ENCODE results near the gene F3.

DNA sequence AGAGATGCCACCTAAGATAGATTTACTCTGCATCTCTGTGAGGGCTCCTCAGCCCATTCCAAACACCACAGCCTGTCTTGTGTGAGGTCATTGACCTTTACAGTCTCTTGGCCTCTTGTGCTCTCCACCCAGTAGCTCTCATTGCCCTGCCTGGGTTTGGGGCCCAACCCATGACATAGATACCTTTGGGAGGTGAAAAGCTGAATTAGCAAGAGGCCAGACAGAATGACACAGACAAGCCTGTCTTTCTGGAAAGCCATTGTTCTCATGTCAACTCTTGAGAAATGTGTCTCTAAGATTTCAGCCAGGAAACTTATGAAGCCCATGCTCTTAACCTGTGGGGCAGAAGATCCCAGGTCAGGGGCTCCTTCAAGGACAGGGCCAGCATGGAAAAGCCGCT is 18.4 kb upstream of the F3 start:
- TF ChIP-seq, protein P1, sequence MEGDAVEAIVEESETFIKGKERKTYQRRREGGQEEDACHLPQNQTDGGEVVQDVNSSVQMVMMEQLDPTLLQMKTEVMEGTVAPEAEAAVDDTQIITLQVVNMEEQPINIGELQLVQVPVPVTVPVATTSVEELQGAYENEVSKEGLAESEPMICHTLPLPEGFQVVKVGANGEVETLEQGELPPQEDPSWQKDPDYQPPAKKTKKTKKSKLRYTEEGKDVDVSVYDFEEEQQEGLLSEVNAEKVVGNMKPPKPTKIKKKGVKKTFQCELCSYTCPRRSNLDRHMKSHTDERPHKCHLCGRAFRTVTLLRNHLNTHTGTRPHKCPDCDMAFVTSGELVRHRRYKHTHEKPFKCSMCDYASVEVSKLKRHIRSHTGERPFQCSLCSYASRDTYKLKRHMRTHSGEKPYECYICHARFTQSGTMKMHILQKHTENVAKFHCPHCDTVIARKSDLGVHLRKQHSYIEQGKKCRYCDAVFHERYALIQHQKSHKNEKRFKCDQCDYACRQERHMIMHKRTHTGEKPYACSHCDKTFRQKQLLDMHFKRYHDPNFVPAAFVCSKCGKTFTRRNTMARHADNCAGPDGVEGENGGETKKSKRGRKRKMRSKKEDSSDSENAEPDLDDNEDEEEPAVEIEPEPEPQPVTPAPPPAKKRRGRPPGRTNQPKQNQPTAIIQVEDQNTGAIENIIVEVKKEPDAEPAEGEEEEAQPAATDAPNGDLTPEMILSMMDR (IDR thresholded peaks at IDR 0.05; ENCODE audit: low read depth, low read length) = no peak
- no peak for TF ChIP-seq EZH2phosphoT487 (IDR thresholded peaks at IDR 0.05; ENCODE audit: low read depth)

Data from OCI-LY3 (cell line).